ENCODE results near the gene ARHGEF6. TPM values are rescaled to one million over a fixed set of nuclear protein-coding genes. Genes with fewer than 3 reads are reported as not detected.

Gene ARHGEF6
- total RNA-seq, 1 experiment from 2014 or later: 5.1 TPM

DNA sequence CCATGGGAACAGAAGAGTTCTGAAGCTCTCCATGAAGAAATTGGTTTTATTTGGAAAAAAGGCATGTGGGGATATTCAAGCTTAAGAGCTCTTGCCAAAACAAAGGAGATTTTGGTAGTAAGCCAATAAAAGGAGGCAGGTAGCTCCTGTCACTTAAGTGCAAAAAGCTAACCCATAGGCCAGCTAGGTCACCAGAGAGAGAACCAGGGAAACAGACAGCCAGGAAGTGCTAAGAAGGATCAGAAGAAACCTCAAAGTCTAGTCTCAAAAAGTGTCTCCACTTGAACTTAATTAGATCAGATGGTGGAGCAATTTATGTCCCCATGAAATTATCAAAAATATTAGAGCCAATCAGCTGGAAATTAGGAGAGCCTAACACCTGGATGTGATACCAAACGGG is 83.6 kb downstream of the ARHGEF6 start:
- Mint-ChIP-seq H3K4me1 (peaks cover 5% of the 10 kb centered on the region), H3K36me3 (peaks cover 6% of the 10 kb centered on the region), H3K4me3 (no peak overlapping the region), H3K27ac (no peak overlapping the region), H3K27me3 (ENCODE audit: low read depth) (no peaks in the 10 kb centered on the region), H3K9me3 (peaks cover 18% of the 10 kb centered on the region)
- ATAC-seq (no peak), DNase-seq (ENCODE audit: low spot score) (no peak)
- ChIA-PET POLR2A (no interaction called here), CTCF (interaction anchor here (1.0 to 1.1 kb wide), 2 partner anchors 9 to 89 kb away, joined by 3 read pairs; no protein-coding TSS in a partner anchor)
- no peak for TF ChIP-seq GABPB1 (CRISPR knock-in tag; IDR thresholded peaks at IDR 0.05)
- TF ChIP-seq PRRX2 (CRISPR knock-in tag; IDR thresholded peaks at IDR 0.05): no peak
- TF ChIP-seq, protein P1, sequence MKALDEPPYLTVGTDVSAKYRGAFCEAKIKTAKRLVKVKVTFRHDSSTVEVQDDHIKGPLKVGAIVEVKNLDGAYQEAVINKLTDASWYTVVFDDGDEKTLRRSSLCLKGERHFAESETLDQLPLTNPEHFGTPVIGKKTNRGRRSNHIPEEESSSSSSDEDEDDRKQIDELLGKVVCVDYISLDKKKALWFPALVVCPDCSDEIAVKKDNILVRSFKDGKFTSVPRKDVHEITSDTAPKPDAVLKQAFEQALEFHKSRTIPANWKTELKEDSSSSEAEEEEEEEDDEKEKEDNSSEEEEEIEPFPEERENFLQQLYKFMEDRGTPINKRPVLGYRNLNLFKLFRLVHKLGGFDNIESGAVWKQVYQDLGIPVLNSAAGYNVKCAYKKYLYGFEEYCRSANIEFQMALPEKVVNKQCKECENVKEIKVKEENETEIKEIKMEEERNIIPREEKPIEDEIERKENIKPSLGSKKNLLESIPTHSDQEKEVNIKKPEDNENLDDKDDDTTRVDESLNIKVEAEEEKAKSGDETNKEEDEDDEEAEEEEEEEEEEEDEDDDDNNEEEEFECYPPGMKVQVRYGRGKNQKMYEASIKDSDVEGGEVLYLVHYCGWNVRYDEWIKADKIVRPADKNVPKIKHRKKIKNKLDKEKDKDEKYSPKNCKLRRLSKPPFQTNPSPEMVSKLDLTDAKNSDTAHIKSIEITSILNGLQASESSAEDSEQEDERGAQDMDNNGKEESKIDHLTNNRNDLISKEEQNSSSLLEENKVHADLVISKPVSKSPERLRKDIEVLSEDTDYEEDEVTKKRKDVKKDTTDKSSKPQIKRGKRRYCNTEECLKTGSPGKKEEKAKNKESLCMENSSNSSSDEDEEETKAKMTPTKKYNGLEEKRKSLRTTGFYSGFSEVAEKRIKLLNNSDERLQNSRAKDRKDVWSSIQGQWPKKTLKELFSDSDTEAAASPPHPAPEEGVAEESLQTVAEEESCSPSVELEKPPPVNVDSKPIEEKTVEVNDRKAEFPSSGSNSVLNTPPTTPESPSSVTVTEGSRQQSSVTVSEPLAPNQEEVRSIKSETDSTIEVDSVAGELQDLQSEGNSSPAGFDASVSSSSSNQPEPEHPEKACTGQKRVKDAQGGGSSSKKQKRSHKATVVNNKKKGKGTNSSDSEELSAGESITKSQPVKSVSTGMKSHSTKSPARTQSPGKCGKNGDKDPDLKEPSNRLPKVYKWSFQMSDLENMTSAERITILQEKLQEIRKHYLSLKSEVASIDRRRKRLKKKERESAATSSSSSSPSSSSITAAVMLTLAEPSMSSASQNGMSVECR (CRISPR knock-in tag; IDR thresholded peaks at IDR 0.05; ENCODE audit: borderline replicate concordance): no peak
- no peak for TF ChIP-seq EMX1 (CRISPR knock-in tag; IDR thresholded peaks at IDR 0.05)
- no peak for TF ChIP-seq FOXP1 (CRISPR knock-in tag; IDR thresholded peaks at IDR 0.05; ENCODE audit: borderline replicate concordance)
- no peak for TF ChIP-seq ZNF317 (CRISPR knock-in tag; IDR thresholded peaks at IDR 0.05; ENCODE audit: borderline replicate concordance, low read depth)
- TF ChIP-seq, protein P2, sequence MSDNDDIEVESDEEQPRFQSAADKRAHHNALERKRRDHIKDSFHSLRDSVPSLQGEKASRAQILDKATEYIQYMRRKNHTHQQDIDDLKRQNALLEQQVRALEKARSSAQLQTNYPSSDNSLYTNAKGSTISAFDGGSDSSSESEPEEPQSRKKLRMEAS (CRISPR knock-in tag; IDR thresholded peaks at IDR 0.05): no peak
- no peak for TF ChIP-seq NFE2L1 (CRISPR knock-in tag; IDR thresholded peaks at IDR 0.05)
- TF ChIP-seq MYBL2 (CRISPR knock-in tag; IDR thresholded peaks at IDR 0.05): no peak
- no peak for TF ChIP-seq JUN (CRISPR knock-in tag; IDR thresholded peaks at IDR 0.05)
- TF ChIP-seq CREB1 (CRISPR knock-in tag; IDR thresholded peaks at IDR 0.05): no peak

DNA sequence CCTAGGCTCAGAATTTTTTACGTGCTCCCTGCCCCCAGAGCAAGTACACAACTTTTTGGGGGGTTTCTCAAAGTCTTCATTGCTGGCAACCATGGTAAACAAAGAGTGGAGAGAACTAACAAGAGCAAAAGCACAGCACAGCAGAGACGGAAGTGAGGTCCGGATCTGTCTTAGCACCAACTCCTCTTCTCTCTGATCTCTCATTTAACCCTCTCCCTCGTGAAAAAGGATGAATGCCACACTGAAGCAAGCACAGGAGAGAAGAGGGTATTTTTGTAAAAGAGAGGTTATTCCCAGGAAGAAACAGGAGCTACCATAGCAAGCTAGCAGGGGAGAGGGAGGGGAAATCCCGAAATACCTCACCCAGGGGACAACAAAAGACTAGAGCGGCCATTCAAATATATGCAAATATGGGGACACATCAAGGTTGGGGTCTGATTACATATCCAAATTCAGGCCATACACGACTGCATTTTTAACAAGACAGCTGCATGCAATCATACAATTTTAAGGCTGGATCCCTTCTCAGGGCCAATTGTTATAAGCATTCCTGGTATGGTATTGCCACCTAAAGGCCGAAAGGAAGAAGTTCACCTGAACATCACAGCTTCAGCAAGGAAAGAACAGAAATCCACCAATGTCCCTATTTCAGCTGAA is 86.2 kb downstream of the ARHGEF6 start:
- H3K27me3 Mint-ChIP-seq (ENCODE audit: low read depth): no peaks in the 10 kb centered on the region
- no peak overlapping the region for H3K4me3 Mint-ChIP-seq
- POLR2A ChIA-PET: no interaction called here
- H3K36me3 Mint-ChIP-seq: 0 out of 2 replicates have a peak, but pooled peaks cover 3% of the 10 kb centered on the region
- no peak for TF ChIP-seq ZNF219 (CRISPR knock-in tag; IDR thresholded peaks at IDR 0.05; ENCODE audit: borderline replicate concordance)
- TF ChIP-seq, protein P3, sequence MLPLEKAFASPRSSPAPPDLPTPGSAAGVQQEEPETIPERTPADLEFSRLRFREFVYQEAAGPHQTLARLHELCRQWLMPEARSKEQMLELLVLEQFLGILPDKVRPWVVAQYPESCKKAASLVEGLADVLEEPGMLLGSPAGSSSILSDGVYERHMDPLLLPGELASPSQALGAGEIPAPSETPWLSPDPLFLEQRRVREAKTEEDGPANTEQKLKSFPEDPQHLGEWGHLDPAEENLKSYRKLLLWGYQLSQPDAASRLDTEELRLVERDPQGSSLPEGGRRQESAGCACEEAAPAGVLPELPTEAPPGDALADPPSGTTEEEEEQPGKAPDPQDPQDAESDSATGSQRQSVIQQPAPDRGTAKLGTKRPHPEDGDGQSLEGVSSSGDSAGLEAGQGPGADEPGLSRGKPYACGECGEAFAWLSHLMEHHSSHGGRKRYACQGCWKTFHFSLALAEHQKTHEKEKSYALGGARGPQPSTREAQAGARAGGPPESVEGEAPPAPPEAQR (CRISPR knock-in tag; IDR thresholded peaks at IDR 0.05): no peak
- no peak for TF ChIP-seq SOX15 (CRISPR knock-in tag; IDR thresholded peaks at IDR 0.05)
- TF ChIP-seq, protein P4, sequence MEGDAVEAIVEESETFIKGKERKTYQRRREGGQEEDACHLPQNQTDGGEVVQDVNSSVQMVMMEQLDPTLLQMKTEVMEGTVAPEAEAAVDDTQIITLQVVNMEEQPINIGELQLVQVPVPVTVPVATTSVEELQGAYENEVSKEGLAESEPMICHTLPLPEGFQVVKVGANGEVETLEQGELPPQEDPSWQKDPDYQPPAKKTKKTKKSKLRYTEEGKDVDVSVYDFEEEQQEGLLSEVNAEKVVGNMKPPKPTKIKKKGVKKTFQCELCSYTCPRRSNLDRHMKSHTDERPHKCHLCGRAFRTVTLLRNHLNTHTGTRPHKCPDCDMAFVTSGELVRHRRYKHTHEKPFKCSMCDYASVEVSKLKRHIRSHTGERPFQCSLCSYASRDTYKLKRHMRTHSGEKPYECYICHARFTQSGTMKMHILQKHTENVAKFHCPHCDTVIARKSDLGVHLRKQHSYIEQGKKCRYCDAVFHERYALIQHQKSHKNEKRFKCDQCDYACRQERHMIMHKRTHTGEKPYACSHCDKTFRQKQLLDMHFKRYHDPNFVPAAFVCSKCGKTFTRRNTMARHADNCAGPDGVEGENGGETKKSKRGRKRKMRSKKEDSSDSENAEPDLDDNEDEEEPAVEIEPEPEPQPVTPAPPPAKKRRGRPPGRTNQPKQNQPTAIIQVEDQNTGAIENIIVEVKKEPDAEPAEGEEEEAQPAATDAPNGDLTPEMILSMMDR (IDR thresholded peaks at IDR 0.05): peak; percentile 47; the same call in 1 of the 2 replicates
- TF ChIP-seq, protein P5, sequence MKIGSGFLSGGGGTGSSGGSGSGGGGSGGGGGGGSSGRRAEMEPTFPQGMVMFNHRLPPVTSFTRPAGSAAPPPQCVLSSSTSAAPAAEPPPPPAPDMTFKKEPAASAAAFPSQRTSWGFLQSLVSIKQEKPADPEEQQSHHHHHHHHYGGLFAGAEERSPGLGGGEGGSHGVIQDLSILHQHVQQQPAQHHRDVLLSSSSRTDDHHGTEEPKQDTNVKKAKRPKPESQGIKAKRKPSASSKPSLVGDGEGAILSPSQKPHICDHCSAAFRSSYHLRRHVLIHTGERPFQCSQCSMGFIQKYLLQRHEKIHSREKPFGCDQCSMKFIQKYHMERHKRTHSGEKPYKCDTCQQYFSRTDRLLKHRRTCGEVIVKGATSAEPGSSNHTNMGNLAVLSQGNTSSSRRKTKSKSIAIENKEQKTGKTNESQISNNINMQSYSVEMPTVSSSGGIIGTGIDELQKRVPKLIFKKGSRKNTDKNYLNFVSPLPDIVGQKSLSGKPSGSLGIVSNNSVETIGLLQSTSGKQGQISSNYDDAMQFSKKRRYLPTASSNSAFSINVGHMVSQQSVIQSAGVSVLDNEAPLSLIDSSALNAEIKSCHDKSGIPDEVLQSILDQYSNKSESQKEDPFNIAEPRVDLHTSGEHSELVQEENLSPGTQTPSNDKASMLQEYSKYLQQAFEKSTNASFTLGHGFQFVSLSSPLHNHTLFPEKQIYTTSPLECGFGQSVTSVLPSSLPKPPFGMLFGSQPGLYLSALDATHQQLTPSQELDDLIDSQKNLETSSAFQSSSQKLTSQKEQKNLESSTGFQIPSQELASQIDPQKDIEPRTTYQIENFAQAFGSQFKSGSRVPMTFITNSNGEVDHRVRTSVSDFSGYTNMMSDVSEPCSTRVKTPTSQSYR (CRISPR knock-in tag; IDR thresholded peaks at IDR 0.05): no peak
- TF ChIP-seq, protein P6, sequence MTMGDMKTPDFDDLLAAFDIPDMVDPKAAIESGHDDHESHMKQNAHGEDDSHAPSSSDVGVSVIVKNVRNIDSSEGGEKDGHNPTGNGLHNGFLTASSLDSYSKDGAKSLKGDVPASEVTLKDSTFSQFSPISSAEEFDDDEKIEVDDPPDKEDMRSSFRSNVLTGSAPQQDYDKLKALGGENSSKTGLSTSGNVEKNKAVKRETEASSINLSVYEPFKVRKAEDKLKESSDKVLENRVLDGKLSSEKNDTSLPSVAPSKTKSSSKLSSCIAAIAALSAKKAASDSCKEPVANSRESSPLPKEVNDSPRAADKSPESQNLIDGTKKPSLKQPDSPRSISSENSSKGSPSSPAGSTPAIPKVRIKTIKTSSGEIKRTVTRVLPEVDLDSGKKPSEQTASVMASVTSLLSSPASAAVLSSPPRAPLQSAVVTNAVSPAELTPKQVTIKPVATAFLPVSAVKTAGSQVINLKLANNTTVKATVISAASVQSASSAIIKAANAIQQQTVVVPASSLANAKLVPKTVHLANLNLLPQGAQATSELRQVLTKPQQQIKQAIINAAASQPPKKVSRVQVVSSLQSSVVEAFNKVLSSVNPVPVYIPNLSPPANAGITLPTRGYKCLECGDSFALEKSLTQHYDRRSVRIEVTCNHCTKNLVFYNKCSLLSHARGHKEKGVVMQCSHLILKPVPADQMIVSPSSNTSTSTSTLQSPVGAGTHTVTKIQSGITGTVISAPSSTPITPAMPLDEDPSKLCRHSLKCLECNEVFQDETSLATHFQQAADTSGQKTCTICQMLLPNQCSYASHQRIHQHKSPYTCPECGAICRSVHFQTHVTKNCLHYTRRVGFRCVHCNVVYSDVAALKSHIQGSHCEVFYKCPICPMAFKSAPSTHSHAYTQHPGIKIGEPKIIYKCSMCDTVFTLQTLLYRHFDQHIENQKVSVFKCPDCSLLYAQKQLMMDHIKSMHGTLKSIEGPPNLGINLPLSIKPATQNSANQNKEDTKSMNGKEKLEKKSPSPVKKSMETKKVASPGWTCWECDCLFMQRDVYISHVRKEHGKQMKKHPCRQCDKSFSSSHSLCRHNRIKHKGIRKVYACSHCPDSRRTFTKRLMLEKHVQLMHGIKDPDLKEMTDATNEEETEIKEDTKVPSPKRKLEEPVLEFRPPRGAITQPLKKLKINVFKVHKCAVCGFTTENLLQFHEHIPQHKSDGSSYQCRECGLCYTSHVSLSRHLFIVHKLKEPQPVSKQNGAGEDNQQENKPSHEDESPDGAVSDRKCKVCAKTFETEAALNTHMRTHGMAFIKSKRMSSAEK (CRISPR knock-in tag; IDR thresholded peaks at IDR 0.05; ENCODE audit: borderline replicate concordance): no peak
- TF ChIP-seq FOXK1 (CRISPR knock-in tag; IDR thresholded peaks at IDR 0.05): no peak
- TF ChIP-seq ZNF423 (CRISPR knock-in tag; IDR thresholded peaks at IDR 0.05): no peak
- H3K27ac Mint-ChIP-seq: peak overlapping the region; percentile 91
- peaks cover 8% of the 10 kb centered on the region for H3K4me1 Mint-ChIP-seq
- peaks cover 11% of the 10 kb centered on the region for H3K9me3 Mint-ChIP-seq
- CTCF ChIA-PET: interaction anchor here (0.6 to 2.5 kb wide), 17 partner anchors 13 to 422 kb away, joined by 3 to 55 read pairs (median 3); partner anchors contain the start of gene HTATSF1
- peak; percentile 77 for ATAC-seq
- no peak for DNase-seq (ENCODE audit: low spot score)

Data from WTC11 (cell line).